GM19025 (cell line): ENCODE results near the gene NDUFAF8.

Experiments used
- ATAC-seq: cut with Tn5 transposase; IDR thresholded peaks from one replicate; pipeline ENCODE4 v1.9.1; 2021; ENCODE audit warnings: mild to moderate bottlenecking, low read depth, moderate library complexity; ENCODE audit not compliant: unreplicated experiment

NDUFAF8 gene

GRCh38 chr17:81237591-81238489 lies 1.3 kb upstream of the NDUFAF8 start:
- ATAC-seq: no peak

GRCh38 chr17:81238490-81238814 lies 666 bp upstream of the NDUFAF8 start:
- no peak for ATAC-seq

GRCh38 chr17:81239714-81240555 lies 817 bp downstream of the NDUFAF8 start:
- no peak for ATAC-seq

GRCh38 chr17:81240761-81241160 lies 1.6 kb downstream of the NDUFAF8 start:
- ATAC-seq: no peak

- ATAC-seq: no peak
Observed at GRCh38 chr17:81241203-81241602, 2.1 kb downstream of the NDUFAF8 start.

GRCh38 chr17:81241648-81242420 lies 2.7 kb downstream of the NDUFAF8 start:
- no peak for ATAC-seq

- ATAC-seq: no peak
Observed at GRCh38 chr17:81242421-81243332, 3.6 kb downstream of the NDUFAF8 start.

GRCh38 chr17:81243333-81243664 lies 4.2 kb downstream of the NDUFAF8 start:
- ATAC-seq: no peak

GRCh38 chr17:81244358-81245023 lies 5.4 kb downstream of the NDUFAF8 start:
- ATAC-seq: no peak

- no peak for ATAC-seq
Observed at GRCh38 chr17:81245024-81245664, 6.0 kb downstream of the NDUFAF8 start.

GRCh38 chr17:81245665-81246342 lies 6.7 kb downstream of the NDUFAF8 start:
- no peak for ATAC-seq

- no peak for ATAC-seq
Observed at GRCh38 chr17:81246343-81246670, 7.2 kb downstream of the NDUFAF8 start.

- ATAC-seq: no peak
Observed at GRCh38 chr17:81246679-81247338, 7.7 kb downstream of the NDUFAF8 start.

GRCh38 chr17:81247339-81247990 lies 8.3 kb downstream of the NDUFAF8 start:
- no peak for ATAC-seq

- no peak for ATAC-seq
Observed at GRCh38 chr17:81248649-81249048, 9.5 kb downstream of the NDUFAF8 start.

- ATAC-seq: no peak
Observed at GRCh38 chr17:81249223-81250040, 10.3 kb downstream of the NDUFAF8 start.
